Mucosa of rectum (tissue), 2 donors: ENCODE measurements around the gene LY6G6D.
A peak's percentile ranks its signal among the peaks of the same experiment; 100 is the strongest.

Source experiments
- H3K27ac ChIP-seq, 2 donors: one replicate each; pipeline ENCODE4 v1.7.0; 2013; ENCODE audit warnings: inconsistent platforms in 2 of 2, low read depth in 2 of 2, low read length in 2 of 2
- H3K27me3 ChIP-seq, 2 donors: one replicate each; pipeline ENCODE4 v1.7.0; 2013; ENCODE audit warnings: low read length in 2 of 2; ENCODE audit not compliant: control insufficient read depth in 2 of 2, insufficient read depth in 2 of 2
- H3K36me3 ChIP-seq, 2 donors: one replicate each; pipeline ENCODE4 v1.7.0; 2013; ENCODE audit warnings: low read length in 2 of 2; ENCODE audit not compliant: control insufficient read depth in 2 of 2, insufficient read depth in 2 of 2
- H3K4me1 ChIP-seq, 2 donors: one replicate each; pipeline ENCODE4 v1.7.0; 2013; ENCODE audit warnings: low read length in 2 of 2, mild to moderate bottlenecking in 1 of 2; ENCODE audit not compliant: control insufficient read depth in 2 of 2, insufficient read depth in 2 of 2
- H3K4me3 ChIP-seq, 2 donors: one replicate each; pipeline ENCODE4 v1.7.0; 2013; ENCODE audit warnings: low read length in 2 of 2
- H3K9ac ChIP-seq, 2 donors: one replicate each; pipeline ENCODE4 v1.7.0; 2013; ENCODE audit warnings: low read length in 2 of 2, low read depth in 1 of 2, mild to moderate bottlenecking in 1 of 2
- H3K9me3 ChIP-seq, 2 donors: one replicate each; pipeline ENCODE4 v1.7.0; 2013; ENCODE audit warnings: low read length in 2 of 2; ENCODE audit not compliant: control insufficient read depth in 2 of 2
- donor health status: healthy.
- donor health status: Normal muscosa, but diverticular disease.

Gene LY6G6D

DNA sequence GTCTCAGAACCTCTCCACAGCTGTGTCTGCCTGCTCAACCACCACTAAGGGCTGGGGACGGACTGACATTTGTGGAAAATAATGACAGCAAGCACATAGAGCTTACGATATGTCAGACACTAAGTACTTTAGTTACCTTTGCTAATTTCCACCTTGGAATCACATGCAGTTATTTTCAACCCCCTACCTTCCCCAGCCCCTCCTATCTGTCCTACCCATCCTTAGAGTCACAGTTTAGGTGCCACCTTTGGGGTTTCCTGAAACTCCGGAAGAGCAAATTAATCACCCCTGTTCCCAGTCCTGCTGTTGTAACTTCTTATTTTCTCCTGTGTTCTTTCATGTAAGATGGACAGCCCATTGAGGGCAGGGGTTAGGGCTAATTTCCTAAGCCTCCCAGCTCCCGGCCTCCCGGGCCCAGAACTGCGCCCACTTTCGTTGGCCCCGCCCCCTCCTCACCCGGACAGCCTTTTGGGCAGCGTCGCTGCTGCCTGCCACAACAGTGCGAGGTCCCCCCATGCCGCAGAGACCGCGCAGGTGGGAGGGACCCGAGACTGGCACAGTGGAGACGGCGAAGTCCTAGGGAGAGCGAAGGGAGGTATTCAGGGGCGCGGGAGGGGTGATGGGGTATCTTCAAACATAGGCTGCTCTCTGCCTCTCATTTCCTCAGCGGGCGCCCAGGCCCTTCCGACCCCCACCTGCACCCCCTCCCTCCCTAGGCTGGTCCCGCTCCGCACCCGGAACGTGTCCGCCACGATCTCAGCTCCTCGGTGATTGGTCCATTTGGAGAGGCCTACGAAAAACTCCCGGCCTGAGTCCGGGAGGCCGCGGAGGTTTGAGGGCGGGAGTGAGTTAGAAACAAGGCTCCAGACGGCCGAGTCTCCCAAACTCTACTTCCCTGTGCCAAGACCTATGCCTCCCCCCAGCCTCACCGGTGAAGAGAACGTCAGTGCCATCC, 12.8 kb downstream of the LY6G6D start:
- no peaks in the 10 kb centered on the region for H3K27me3 ChIP-seq
- H3K9ac ChIP-seq: peak overlapping the region; percentile 78 to 84
- H3K4me3 ChIP-seq: peak overlapping the region; percentile 84 to 93
- H3K27ac ChIP-seq: peak overlapping the region; percentile 98
- no peaks in the 10 kb centered on the region for H3K9me3 ChIP-seq
- peaks cover 31 to 32% of the 10 kb centered on the region in 2 donors for H3K36me3 ChIP-seq
- H3K4me1 ChIP-seq: peaks cover 31 to 40% of the 10 kb centered on the region in 2 donors

DNA sequence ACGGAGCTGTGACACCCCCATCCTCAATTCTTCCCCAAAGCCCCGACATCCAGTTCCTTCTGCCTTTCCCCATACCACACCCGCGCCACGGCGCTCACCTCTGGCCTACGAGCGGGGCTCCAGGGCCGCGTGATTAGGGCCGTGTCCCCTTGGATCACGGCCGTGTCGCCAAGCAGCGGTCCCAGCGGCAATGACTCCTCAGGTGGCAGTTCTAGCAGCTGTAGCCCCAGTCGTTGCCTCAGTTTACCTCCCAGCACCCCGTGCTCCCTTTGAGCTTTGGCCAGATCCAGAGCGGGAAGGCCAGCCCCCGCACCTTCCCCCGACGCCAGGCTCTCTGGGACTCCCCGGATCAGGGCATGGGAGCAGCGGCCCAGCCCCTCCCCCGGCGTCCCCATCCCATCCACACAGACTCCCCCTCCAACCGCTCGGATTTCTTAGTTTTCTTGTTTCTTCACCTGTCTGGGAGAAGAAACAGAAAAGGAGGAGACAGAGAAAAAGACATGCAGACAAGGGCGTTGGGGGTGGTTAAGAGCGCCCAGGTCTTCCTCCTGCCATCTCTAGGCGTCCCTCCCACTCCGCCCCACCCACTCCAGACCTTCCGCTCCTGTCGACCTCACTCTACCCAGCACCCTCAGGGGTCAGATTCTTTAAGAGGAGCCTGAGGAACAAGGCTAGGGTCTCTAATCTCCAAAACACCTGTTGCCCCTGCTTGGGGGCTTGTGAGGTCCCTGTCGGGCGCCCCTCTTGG, 13.8 kb downstream of the LY6G6D start, which contains the start of gene DDAH2:
TSS of gene DDAH2 (minus strand) at position 533 of the 748 bp plus-strand sequence. CDS start at position 395, 138 bp downstream.
- Histone ChIP-seq H3K9ac (peak within 1 kb of the TSS; percentile 78 to 84), H3K4me1 (peaks cover 37 to 44% of the 10 kb centered on the region in 2 donors), H3K4me3 (peak within 1 kb of the TSS; percentile 84 to 93), H3K9me3 (no peaks in the 10 kb centered on the region), H3K36me3 (peaks cover 41 to 42% of the 10 kb centered on the region in 2 donors), H3K27ac (peak within 1 kb of the TSS; percentile 98), H3K27me3 (no peaks in the 10 kb centered on the region)

DNA sequence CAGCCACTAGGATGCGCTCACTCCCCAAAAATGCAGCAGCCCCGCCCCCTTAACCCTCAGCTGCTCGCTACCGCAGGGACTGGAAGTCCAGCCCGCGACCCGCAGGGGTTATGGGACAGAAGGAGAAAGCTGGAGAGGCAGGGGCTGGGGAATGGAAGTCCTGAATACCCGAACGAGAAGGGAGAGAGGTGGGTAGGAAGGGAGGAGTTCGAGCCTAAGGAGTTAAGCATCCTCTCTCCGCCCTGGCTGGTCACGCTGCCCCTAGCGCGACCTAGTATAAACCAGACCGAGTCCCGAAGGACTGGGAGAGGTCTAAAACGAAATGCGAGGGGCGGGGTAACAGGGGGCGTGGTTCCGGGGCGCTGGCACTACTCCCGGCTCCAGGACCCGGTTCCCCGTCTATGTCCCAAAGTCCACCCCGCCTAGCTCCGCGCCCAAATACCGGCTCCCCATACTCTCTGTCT, 14.4 kb downstream of the LY6G6D start:
- Histone ChIP-seq H3K36me3 (peaks cover 45 to 46% of the 10 kb centered on the region in 2 donors), H3K27me3 (no peaks in the 10 kb centered on the region), H3K4me1 (peaks cover 43 to 50% of the 10 kb centered on the region in 2 donors), H3K27ac (peak overlapping the region; percentile 98), H3K9ac (peak overlapping the region; percentile 78 to 84), H3K9me3 (no peaks in the 10 kb centered on the region), H3K4me3 (peak overlapping the region; percentile 84 to 93)

DNA sequence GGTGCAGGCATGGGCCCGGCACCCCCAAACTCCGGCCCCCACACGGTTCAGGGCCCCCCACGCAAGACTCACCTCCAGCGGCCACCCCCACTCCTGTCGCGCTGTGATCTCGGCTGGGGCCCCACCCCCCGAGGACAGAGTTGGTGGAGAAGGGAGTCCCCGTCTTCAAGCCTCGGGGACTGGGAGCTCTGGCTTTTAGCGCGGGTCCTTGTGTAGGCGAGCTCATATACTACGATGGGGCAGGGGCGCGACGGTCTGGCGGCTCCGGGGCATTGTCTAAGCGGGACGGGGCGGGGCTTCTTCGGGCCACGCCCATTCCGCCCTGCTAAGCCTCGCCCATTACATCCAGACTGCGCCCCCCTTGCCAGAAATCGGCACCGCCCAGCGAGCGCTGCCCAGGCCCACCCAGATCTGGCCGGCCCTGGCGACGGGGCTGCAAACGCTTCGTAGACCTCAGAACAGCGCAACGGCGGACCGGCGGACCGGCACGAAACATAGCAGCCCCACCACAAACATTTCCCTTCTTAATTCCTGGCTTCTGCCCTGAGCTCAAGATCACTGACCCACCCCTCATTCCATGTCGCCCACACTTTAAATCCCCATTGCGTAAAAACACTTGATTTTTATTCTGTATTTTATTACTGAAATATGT, 15.0 kb downstream of the LY6G6D start:
- H3K36me3 ChIP-seq: peaks cover 45 to 46% of the 10 kb centered on the region in 2 donors
- H3K27me3 ChIP-seq: no peaks in the 10 kb centered on the region
- H3K4me1 ChIP-seq: peaks cover 45 to 52% of the 10 kb centered on the region in 2 donors
- H3K9ac ChIP-seq: peak overlapping the region; percentile 78 to 84
- H3K27ac ChIP-seq: peak overlapping the region; percentile 98
- no peaks in the 10 kb centered on the region for H3K9me3 ChIP-seq
- peak overlapping the region; percentile 84 to 93 for H3K4me3 ChIP-seq

DNA sequence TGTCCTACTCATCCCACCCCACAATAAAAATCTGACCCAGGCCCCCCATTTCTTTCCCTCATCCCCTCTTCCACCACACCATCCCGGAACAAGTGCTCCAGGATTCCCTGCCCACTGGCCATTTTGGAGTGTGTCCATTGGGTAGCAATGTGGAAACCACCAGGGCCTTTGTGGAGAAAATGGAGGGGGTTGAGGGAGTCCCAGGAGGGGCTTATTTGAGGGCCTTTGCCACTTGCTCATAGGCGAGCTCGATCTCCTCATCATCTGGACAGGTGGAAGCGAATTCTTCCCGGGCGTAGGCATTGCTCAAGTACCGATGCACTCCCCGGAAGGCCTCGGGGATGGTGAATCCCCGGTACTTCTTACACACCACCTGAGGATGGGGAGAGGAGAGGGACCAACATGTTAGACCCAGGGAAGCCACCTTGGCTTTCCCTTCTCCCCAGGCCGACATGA, 15.5 kb downstream of the LY6G6D start:
- Histone ChIP-seq H3K36me3 (peaks cover 45 to 46% of the 10 kb centered on the region in 2 donors), H3K4me1 (peaks cover 45 to 52% of the 10 kb centered on the region in 2 donors), H3K27me3 (no peaks in the 10 kb centered on the region), H3K9me3 (no peaks in the 10 kb centered on the region), H3K9ac (peak overlapping the region in 1 of 2 donors; percentile 60), H3K4me3 (peak overlapping the region in 1 of 2 donors; percentile 93), H3K27ac (peak overlapping the region; percentile 98)

DNA sequence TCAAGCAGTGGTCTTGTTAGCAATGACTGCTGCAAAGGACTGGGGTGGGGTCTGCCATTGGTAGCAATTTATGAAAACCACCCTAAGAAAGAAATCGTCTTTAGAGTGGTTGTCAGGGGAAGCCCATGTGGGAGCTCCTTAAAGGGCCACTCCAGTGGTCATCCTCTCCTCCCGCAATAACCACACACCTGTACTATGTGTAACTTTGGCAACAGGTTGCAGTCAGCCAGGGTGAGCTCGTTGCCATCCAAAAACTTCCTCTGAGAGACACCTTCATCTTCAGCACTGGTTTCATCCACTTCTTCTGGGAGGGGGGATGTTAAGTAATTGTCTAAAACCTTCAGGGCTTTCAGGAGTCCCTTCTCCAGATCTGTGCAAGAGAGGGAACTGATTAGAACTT, 16.9 kb downstream of the LY6G6D start:
- H3K27me3 ChIP-seq: no peaks in the 10 kb centered on the region
- peak overlapping the region in 1 of 2 donors; percentile 12 for H3K27ac ChIP-seq
- H3K4me3 ChIP-seq: no peak overlapping the region
- no peak overlapping the region for H3K9ac ChIP-seq
- peaks cover 42 to 45% of the 10 kb centered on the region in 2 donors for H3K4me1 ChIP-seq
- no peaks in the 10 kb centered on the region for H3K9me3 ChIP-seq
- peaks cover 36 to 39% of the 10 kb centered on the region in 2 donors for H3K36me3 ChIP-seq

DNA sequence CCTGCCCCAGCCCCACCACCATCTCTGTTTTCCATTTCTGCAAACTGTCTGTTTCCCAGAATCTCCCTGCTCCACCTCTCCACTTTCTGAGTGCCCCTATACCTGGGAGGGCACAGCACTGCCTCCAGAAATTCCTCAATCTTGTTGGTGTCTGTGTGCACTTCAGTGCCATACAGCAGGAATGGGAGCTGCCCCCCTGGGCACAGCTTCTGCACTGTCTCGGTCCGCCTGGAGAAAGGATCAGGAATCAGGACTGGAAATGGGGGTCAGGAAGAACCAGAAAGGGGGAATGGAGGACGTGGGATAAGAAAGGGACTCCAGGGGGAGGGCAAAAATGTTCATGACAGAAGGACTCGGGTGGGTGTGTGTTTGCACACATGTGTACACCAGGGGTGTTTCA, 18.6 kb downstream of the LY6G6D start:
- H3K9ac ChIP-seq: peak overlapping the region; percentile 92 to 98
- H3K4me1 ChIP-seq: peaks cover 42 to 43% of the 10 kb centered on the region in 2 donors
- H3K36me3 ChIP-seq: peaks cover 29 to 34% of the 10 kb centered on the region in 2 donors
- peak overlapping the region; percentile 96 to 99 for H3K4me3 ChIP-seq
- peak overlapping the region; percentile 96 to 97 for H3K27ac ChIP-seq
- H3K9me3 ChIP-seq: no peaks in the 10 kb centered on the region
- H3K27me3 ChIP-seq: no peaks in the 10 kb centered on the region

DNA sequence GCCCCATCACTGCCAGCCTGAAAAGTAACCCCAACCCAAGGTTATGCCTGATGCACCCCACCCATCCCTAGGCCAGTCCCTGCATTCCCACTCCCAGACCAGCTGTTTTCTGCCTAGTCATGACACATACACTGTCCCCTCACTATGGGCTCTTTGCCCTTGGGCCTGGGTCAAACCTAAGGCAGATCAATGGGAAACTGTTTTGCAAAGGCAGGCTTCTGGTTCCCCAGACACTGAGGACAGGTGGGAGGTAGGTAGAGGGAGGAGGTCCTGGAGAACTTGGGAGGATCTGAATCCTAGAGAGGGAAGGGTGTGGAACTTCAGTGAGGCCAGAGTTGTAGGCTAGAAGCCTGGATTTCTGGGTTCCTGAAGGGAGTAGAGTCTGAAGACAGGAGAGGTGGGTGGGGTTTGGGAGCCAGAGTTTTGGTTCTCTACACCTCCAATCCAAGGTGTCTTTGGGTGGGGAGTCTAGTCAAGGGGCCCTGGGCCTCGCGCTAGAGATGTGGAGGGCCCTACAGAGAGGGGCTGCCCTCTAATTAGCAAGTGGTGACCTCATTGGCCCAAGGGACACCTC, 19.2 kb downstream of the LY6G6D start:
- H3K4me3 ChIP-seq: peak overlapping the region; percentile 96 to 99
- peaks cover 44% of the 10 kb centered on the region in 2 donors for H3K4me1 ChIP-seq
- peak overlapping the region; percentile 96 to 97 for H3K27ac ChIP-seq
- H3K27me3 ChIP-seq: no peaks in the 10 kb centered on the region
- peaks cover 29 to 34% of the 10 kb centered on the region in 2 donors for H3K36me3 ChIP-seq
- H3K9ac ChIP-seq: peak overlapping the region; percentile 92 to 98
- H3K9me3 ChIP-seq: no peaks in the 10 kb centered on the region

DNA sequence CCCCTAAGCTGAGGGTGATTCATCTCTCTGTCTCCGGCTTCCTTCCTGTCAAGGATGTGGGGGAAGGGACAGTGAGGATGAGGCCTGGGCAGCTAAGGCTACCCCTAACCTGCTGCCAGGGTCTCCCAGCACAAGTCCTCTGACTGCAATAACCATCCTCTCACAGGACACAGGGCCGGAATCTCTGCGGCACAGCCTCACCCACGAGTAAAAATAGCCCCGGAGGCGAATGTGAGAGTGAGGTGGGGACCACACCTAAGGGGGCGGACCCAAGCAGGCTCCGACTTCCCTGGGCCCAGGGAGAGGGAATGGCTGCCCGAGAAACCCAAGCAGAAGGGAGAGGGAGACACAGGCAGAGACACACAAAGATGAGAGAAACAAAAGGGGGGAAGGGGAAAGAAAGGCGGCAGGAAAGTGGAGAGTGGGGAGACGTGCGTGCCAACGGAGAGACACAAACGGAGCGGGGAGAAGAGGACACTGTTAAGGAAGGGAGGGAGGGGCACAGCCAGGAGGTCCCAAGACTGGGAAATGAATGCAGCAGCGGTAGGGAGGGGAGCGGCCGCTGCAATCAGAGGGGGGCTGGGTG, 19.8 kb downstream of the LY6G6D start:
- peak overlapping the region; percentile 96 to 99 for H3K4me3 ChIP-seq
- H3K9ac ChIP-seq: peak overlapping the region; percentile 92 to 98
- peaks cover 46 to 47% of the 10 kb centered on the region in 2 donors for H3K4me1 ChIP-seq
- H3K27ac ChIP-seq: peak overlapping the region; percentile 96 to 97
- H3K9me3 ChIP-seq: no peaks in the 10 kb centered on the region
- peaks cover 29 to 34% of the 10 kb centered on the region in 2 donors for H3K36me3 ChIP-seq
- no peaks in the 10 kb centered on the region for H3K27me3 ChIP-seq
